GM18861 (cell line): ENCODE data around the gene WARS2.

ENCODE experiments used
- ATAC-seq: cut with Tn5 transposase; IDR thresholded peaks from one replicate; pipeline ENCODE4 v1.9.1; 2021; ENCODE audit not compliant: unreplicated experiment

WARS2 gene

GRCh38 chr1:119084798-119085197, 55.7 kb downstream of the WARS2 start:
- no peak for ATAC-seq

GRCh38 chr1:119083980-119084379, 56.5 kb downstream of the WARS2 start:
- ATAC-seq = no peak

GRCh38 chr1:119083479-119083878, 57.0 kb downstream of the WARS2 start:
- ATAC-seq = no peak

- no peak for ATAC-seq
Measured at GRCh38 chr1:119081700-119082099, 58.8 kb downstream of the WARS2 start.

GRCh38 chr1:119081267-119081666, 59.2 kb downstream of the WARS2 start:
- ATAC-seq = no peak

- no peak for ATAC-seq
Measured at GRCh38 chr1:119080586-119080985, 59.9 kb downstream of the WARS2 start.

GRCh38 chr1:119079881-119080280, 60.6 kb downstream of the WARS2 start:
- no peak for ATAC-seq

- no peak for ATAC-seq
Measured at GRCh38 chr1:119075614-119076013, 64.8 kb downstream of the WARS2 start.

GRCh38 chr1:119071321-119071720, 69.1 kb downstream of the WARS2 start:
- no peak for ATAC-seq

- no peak for ATAC-seq
Measured at GRCh38 chr1:119069682-119070081, 70.8 kb downstream of the WARS2 start.

- no peak for ATAC-seq
Measured at GRCh38 chr1:119068427-119068826, 72.0 kb downstream of the WARS2 start.

- no peak for ATAC-seq
Measured at GRCh38 chr1:119061700-119062099, 78.8 kb downstream of the WARS2 start.

- no peak for ATAC-seq
Measured at GRCh38 chr1:119055568-119055967, 84.9 kb downstream of the WARS2 start.

GRCh38 chr1:119053917-119054316, 86.5 kb downstream of the WARS2 start:
- ATAC-seq = no peak

- ATAC-seq = no peak
Measured at GRCh38 chr1:119052267-119052666, 88.2 kb downstream of the WARS2 start.

- ATAC-seq = no peak
Measured at GRCh38 chr1:119048624-119049404, 91.6 kb downstream of the WARS2 start.

GRCh38 chr1:119046785-119047438, 93.5 kb downstream of the WARS2 start:
- ATAC-seq = no peak

GRCh38 chr1:119046429-119046784, 94.0 kb downstream of the WARS2 start:
- ATAC-seq = no peak

- no peak for ATAC-seq
Measured at GRCh38 chr1:119045096-119045746, 95.2 kb downstream of the WARS2 start.

GRCh38 chr1:119040906-119041305, 99.5 kb downstream of the WARS2 start:
- no peak for ATAC-seq

GRCh38 chr1:119040489-119040888, 100.0 kb downstream of the WARS2 start:
- no peak for ATAC-seq

- ATAC-seq = no peak
Measured at GRCh38 chr1:119038363-119038762, 102.1 kb downstream of the WARS2 start.
